CD4-positive, alpha-beta T cell treated with Interleukin-6 for 4 hours (primary cell): ENCODE measurements around the gene UMAD1.
A peak's percentile ranks its signal among the peaks of the same experiment; 100 is the strongest.

Experiments
- DNase-seq: peaks from one replicate; pipeline ENCODE4 v3.0.0-alpha.2; 2020; ENCODE audit warnings: mixed read lengths

Gene UMAD1

DNA sequence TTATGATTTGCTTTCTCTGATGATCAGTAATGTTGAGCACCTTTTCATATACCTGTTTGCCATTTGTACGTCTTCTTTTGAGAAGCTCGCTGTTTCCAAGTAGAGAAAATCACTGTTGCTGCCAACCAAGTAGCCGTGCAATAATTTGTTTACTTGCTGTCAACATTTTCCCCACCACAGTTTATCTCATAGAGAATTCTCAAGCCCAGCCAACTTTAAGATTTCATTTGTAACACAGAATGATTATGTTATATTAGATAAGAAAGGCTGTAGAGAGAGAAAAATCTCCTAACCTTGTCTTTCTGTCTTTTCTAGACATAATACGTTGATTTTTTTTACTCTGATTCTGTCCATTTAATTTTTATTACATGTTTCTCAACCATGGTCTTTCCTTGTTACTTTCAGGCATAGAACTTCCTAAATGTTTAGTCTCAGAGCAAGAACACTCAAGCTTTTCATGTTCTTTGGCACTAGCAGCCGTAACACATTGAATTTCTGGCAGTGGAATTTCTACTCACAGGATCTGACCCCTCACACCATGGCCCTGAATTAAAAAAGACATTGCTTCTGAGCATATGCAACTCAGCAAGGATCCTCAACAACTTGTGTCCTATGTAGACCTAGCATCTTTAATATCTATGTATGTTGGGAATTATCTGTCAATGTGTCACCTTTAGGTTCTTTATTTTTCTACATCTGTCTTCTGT is 54.7 kb downstream of the UMAD1 start:
- no peak for DNase-seq

DNA sequence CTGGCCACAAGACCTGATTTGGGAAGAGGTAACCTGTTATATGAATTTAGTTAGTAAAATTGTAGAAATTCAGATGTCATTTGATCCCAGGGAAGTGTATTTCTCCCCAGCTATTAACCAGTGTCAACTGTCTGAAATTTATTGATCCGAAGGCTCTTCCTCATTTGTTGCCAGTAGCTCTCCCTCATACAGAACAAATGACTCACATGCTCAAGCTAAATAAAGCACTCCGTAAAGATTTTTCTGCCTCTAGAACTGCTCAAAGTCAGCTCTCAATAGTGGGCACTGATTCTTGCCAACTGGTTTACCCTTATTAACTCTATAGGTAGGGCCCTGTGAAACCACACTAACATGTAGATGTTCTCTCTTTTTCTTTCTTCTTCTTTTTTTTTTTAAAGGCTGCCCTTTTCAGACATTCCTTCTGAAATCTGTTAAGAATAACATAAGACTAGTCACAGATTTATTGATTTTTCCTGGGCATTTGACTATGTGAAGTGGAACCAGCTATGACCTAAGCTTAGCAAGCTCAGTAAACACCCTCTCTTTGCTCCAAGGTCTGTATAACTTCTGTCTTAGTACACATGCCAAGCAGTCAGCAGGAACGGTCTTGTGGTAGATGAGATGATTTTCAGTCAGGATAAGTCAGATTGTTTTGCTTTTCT is 56.0 kb downstream of the UMAD1 start:
- no peak for DNase-seq

DNA sequence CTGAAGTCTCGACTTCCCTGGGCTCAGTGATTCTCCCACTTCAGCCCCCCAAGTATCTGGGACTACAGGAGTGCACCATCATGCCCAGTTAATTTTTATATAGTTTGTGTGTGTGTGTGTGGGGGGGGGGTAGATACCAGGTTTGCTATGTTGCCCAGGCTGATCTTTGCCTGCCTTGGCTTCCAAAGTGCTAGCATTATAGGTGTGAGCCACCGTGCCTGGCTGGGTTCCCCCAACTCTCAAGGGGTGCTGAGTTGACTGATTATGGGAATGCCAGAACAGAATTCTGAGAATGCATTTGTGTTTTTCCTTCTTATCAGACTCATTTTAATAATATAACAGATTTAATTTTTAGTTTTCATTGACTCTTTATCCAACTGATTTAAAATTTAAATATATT is 58.4 kb downstream of the UMAD1 start:
- DNase-seq = no peak

DNA sequence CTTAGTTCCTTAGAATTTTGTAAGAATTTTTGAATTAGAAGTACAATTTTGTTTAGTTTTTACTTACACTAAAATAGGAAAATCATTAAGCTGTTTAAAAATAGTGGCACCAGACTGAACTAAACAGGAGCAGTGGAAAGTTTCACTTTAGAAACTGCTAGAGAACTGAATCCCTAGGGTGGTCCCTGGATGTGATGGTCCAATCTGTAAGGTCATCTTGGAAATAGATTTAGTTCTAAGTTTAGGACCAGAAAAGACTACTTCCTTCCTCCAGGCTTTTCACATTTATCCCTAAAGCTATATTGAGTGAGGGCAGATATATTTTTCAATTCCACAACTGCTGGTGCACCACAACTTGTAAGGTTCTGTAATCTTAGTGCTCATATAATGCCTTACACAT is 58.8 kb downstream of the UMAD1 start:
- DNase-seq = no peak

DNA sequence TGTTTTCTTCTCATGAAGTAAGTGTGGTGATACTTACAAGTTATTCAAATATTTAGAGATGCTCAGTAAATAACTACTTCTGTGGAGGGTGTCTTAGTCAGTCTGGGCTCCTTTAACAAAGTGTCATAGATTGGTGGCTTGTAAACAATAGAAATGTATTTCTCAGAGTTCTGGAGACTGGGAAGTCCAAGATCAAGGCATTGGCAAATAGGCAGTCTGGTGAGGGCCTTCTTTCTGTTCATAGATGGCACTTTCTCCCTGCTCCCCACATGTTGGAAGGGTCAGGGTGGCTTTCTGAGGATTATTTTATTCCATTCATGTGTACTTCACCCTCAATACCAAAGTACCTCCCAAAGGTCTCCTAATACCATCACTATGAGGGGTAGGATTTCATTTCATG is 59.4 kb downstream of the UMAD1 start:
- no peak for DNase-seq

DNA sequence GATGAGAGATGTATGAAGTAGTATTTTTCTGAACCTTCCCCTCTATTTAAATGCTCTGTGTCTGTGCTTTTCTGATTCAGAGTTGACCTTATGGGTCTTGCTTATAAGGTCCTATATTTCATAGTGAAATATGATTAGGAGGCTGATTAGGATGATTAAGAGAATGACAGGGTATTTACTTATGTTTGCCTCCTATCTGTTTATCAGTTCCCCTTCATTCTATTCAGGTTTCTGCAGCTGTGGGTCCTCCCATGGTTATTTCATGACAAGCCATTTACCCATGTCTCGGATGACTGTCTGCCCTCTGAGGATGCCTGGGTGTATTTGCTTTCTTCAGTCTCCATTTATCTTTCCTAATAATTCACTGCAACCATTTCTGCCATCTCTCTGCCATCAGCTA is 61.0 kb downstream of the UMAD1 start:
- DNase-seq = no peak

DNA sequence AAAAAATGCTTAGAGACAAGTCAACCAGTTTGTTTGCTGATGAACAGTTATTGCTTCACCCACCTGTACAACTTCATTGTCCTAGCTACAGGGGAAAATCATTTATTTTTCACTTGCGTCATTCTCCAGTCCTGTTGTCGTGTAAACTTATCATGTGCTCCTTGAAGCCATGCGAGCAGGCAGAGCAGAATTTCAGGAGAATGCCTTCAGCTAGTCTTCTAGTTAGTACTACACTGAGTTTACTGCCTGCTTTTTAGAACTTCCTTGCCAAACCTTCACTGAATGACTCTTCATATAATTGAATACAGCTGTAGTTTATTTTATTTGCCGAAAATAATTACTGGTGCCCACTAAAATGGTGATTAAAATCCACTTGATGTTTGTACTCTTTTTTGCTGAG is 62.3 kb downstream of the UMAD1 start:
- DNase-seq = no peak

DNA sequence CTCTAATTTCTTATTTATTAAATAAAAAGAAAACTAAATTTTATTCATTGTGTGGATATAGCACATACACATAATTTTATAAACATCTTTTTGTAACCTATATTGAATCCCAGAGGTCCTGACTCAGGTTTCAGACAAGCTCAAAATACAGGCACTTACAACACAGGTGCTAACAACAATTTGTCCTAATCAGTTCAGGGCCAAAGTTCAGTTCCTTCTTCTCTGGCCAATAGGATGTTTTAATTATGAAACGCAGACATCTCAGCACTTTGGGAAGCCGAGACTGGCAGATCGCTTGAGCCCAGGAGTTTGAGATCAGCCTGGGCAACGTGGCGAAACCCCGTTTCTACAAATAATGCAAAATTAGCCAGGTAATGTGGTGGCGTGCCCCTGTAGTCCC is 62.9 kb downstream of the UMAD1 start:
- DNase-seq = no peak

DNA sequence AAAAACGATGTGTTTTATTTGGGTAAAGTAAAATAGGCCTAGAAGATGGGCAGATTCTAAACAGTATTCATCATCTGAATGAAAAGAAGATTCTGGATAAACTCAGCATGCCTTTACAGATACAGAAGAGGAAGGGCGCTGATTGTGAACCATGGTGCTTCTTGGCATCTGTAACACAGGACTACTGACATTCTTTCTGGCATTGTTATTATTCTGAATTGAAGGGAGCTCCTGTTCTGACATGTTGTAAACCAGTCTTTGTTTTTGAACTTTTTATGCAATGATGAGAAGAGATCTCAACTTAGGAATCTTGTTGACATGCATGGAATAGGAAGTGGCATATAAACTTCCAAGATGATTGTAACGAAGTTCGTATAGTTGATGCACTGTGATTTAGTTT is 64.3 kb downstream of the UMAD1 start:
- DNase-seq = no peak

DNA sequence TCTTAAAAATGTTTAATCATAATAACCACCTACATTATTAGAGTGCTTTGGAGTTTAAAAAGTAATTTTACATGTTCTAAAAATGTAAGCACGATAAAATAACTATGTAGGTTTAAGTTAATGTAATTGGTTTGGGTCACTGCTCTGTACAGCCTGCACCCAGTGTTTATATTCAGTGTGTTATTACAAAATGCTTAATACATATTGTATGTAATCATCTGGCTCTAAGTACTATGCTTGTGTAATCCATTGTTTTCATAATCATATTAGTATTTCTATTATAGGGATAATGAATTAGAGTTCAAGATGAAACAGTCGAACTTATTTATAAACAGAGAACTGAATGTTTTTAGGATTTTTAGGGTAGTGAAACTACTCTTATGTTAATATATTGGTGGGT is 64.8 kb downstream of the UMAD1 start:
- DNase-seq = no peak

DNA sequence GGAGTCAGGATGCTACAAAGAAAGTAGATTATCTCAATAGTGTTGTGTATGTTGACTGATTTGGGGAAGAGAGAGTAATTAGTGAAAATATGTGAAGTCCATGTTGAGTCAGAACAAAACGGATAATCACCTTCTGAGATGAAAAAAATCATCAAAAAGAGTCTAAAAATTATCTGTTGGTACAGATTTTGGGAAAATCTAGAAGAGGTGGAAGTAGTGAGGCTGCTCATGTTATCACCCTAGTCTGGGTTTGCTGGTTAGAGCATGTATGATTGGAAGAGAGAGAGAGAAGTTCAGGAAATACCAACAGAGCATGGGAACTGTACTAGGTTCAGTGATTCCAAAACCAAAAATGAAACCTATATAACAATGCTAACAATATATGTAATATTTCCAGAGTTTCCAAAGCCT is 65.6 kb downstream of the UMAD1 start:
- DNase-seq = no peak

DNA sequence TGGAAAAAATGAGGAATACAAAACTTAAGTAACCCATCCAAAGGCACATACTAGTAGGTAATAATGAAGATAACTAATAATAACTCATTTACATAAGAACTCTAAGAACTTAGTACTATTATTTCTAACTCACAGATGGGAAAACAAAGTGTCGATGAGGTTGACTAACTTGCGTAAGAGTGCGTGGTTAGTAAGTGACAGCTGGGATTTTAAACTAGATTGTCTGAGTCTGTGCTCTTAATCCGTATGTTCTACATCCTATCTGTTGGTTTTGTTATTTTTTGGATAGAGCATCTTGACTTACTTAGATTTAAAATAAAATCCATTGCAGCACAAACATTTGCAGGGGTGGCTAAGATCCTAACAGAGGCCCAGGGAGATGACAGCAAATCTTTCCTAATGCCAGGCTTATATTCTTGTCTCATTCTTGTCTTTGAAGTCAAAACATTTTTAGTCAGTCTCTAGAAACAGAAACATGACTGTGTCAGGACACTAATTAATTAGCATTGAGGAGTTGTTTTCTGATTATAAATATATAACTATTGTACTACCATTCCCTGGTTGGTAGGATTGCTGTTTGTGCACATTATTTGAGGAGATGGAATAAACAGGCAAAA is 66.1 kb downstream of the UMAD1 start:
- DNase-seq = no peak

DNA sequence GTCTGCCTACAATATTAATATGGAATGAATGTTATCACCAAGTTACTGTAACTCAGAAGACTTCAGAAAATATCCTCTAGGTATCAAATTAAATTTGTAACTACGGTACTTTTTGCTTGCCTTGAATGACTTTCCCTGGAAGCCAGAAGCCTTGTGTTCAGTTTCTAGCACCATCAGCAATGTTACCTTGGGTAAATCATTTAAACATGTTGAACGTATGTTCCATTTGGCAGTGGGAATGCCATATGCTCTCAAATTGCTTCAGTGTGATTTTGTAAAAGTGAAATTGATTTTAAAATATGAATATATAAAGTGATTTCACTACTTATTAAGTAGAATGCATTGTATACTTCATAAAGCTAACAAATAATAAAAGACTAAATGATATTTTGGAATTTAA is 66.7 kb downstream of the UMAD1 start:
- no peak for DNase-seq

DNA sequence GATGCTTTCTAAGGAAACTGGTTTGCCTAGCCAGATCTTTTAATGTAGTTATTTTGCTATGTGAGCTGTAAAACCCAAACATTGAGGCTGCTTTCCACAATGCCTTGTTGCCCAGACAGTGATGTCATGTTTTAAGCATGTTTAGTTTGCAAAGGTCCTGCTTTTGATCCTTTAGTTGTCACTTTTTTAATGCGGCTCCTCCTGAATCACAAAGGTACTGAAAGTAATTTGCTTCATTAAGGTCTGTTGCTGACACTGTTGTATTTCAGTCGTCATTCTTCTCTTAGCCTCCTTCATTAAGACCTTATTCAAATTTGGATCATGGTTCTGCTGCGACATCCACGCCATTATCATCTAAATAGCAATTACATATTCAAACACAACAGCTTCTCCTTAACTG is 67.3 kb downstream of the UMAD1 start:
- DNase-seq = no peak

DNA sequence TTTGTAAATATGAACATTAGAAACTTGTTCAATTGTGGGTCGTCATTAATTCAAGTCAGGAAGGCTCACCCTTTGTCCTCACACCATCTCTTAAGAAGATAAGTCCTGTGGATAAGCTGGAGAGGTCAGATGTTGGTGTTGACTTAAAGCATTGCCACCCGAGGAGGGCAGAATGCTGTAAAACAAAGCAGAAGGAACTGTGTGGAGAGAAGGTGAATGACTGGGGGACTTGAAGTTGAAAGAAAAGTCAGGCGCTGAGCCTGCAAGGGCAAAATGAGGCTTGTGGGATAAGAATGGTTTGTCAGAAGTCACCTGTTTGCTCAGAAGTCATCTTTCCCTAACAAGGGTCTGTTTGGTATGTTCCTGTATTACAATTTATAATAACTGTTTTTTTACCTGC is 68.7 kb downstream of the UMAD1 start:
- no peak for DNase-seq

DNA sequence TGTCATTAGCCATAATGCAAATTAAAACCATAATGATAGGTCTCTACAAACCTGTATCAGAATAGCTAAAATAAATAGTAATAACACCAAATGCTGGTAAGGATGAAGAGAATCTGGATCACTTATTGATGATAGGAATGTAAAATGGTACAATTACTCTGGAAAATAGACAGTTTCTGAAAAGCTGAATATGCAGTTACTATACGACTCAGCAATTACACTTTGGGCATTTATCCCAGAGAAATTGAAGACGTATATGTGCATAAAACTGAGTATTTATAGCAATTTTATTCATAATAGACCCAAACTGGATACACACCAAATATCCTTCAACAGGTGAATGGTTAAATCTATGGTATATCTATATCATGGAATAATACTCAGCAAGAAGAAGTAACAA is 69.9 kb downstream of the UMAD1 start:
- no peak for DNase-seq

DNA sequence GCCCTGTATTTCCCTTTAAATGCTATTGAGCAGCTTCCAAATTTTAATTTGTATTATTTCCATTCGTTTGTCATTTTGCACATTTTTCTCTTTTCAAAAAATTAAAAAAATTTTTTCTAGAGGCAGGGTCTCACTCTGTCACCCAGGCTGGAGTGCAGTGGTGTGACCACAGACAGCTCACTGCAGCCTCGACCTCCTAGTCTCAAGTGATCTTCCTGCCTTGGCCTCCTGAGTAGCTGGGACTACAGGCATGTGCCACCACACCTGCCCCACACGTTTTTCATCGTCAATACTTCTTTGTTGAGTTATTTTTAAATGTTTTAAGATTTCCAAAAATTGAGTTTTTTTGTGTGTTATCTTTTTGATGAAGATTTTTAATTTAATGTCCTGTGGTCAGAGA is 73.2 kb downstream of the UMAD1 start:
- DNase-seq = no peak

DNA sequence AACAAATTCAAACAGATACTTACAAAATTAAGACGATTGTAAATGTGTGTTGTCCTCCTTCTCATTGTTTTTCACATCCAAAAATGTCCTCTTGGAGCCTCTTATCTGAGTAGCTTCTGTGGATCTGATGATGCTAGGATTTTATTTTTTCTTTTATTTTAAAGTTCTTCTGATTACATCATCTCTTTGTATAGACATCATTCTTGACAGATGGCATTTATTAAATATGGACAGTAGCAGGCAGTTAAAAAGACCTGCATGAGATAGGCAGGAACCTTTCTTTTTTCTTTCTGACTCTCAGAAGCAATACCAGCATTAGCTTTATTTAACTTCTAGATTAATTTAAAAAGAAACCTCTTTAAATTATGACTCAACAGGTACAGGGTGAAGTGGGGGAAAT is 77.9 kb downstream of the UMAD1 start, which contains the start of gene RPA3:
TSS of gene RPA3 (minus strand) at position 116 of the 400 bp plus-strand sequence. CDS start 78,189 bp downstream, outside the sequence.
- no peak for DNase-seq

DNA sequence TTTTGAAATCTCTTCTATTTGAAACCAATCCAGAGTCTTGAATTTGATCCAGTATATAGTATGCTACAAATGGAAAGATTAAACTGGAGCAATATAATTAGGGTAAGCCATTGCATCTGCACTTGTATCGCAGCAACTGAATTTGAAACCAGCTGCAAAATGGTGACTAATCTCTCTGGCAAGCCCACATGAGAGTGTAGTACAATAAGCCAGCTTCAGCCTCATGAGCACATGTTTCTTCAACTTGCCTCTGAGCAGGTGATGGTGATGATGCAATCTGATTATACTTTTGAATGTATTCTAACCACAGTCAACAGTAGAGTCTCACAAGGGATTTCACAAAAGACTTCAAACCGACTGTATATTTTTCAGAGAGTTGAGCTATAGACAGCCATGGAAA is 78.7 kb downstream of the UMAD1 start:
- peak; percentile 14 for DNase-seq

DNA sequence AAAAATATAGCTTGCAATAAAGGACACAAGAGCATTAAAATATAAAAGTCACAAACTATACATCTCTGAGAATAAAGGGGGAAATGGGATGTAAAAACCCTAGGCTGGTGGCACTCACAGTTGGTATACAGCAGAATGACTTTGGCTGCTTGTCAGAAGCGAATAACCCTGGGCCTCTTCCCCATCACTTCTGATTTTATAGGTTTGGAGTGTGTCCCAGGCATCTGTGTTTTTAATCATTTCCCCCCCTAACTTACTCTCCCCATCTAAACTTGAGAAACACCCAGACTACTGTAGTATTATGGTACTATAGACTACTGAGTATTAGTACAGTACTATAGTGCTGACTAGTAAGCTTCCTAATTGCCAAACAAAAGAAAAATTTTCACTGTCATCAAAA is 79.6 kb downstream of the UMAD1 start:
- DNase-seq = no peak

DNA sequence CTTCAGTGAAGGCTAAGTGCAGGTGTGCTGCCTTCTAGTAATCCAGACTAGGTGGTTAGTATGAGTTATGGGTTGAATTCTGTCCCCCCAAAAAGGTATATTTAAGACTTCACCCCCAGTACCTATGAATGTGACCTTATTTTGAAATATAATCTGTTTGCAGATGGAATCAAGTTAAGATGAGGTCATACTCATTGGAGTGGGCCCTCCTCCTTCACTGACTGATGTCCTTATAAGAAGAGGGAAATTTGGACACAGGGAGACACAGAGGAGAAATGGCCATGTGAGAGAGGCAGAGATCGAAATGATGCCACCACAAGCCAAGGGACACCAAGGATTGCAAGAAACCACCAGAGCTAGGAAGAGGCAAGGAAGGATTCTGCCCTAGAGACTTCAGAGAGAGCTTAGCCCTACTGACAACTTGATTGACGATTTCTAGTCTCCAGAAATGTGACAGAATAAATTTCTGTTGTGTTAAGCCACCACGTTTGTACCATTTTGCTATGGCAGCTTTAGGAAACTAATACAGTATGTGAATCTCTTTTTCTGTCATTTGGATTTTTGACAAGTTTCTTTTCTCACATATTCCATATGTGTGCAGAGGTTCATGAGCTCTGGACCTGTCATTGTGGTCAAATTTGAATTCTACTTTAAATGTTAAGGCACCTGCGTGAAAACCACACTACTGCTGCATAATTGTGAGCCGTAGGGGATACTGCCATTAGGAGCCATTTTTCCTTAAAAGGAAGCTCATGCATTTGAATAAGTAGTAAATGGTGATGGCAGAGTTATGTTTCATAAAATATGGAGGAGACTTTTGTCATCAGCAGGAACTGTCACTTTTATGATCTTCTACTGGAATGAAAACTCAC is 80.4 kb downstream of the UMAD1 start:
- no peak for DNase-seq

DNA sequence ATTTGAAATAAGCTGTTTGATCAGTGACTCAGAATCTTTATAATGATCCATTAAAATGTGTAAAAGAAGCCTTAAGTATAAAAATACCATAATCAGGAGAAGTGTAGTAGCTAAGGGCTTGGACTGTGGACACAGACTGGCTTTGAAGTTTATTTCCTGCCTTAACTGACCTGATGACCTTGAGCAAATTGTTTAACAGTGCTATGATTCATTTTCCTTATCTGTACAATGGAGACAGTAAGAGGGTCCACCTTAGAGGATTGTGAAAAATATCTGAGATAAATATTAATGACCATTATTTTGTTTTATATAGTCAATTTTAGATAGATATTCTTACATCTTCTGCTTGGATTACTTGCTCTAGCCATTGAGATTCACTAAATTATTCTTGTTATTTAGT is 91.2 kb downstream of the UMAD1 start:
- no peak for DNase-seq

DNA sequence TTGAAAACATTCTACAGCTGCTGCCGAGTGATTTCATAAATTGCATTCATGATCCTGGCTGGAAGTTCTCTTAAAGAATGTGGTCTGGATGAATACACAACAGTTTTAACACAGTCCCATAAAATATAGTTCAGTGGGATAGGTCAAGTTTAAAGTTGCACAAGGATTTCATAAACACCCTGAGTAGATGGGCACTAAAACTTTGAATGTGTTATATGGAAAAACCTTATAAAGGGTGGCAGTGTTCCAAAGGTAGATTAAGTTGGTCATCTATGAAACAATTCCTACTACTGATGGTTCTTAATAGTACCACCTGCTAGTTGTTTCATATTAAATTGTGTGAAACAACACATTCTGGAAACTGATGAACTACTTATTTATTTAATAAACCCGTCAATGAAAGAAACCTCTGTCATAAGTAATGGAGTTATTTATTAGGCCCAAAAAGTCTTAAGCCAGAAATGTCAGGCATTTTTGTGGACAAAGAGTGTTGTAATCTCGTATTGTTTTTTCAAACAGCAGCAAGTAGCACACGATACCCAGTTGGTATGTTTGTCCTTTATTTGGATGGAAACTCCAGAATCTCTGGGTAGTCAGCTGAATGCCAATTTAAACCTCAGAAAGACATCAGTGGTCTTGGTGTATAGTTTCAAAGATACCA is 92.2 kb downstream of the UMAD1 start:
- DNase-seq = no peak
